ENCODE data around the gene HS6ST1. TPM values are rescaled to one million over a fixed set of nuclear protein-coding genes. Genes with fewer than 3 reads are reported as not detected.
"Not testable (repeated sequence)": the region's sequence is repeated elsewhere in the genome, so short reads cannot be mapped to it uniquely, and the experiment has no call there.

HS6ST1 gene
- total RNA-seq, 1 donor from 2014 or later, result 33.1 TPM

DNA sequence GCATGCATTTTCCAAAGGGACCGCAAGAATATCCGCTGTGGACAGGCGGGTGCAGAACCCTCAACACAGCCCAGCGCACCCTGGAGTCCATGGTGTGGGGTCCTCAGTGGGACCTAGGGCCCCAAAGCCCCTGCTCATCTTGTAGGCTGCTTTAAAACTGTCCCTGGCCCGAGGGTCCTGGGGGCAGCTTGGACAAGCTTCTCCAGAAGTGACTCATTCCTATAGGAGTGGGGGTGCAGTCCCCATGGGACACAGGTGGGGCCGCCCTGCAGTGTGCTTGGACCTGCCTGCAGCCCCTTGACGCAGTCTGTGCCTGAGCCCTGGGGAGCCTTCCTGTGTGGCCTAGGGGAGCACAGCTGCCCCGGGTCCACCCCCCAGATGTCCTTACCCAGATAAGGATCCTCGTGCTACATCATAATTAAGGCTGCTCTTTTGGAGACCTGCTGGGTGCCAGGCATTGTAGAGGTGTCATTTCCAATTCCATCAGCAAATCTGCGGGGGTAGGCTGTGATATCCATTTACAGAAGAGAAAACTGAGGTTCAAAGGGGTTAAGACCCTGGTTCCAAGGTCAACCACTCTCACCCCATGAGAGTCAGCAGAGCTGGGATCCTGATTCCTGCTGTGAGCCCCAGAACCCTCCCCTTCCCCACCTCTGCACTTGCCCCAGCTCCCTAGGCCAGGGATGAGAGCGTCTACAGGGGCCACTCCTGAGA lies 1.7 kb upstream of the HS6ST1 start:
- Mint-ChIP-seq H3K27ac (ENCODE audit: unreplicated experiment) (no peak overlapping the region), H3K36me3 (ENCODE audit: low read depth) (no peaks in the 10 kb centered on the region), H3K9me3 (ENCODE audit: low read depth) (no peaks in the 10 kb centered on the region), H3K4me3 (ENCODE audit: unreplicated experiment) (no peak overlapping the region), H3K27me3 (ENCODE audit: low read depth) (no peaks in the 10 kb centered on the region), H3K4me1 (ENCODE audit: low read depth) (peaks cover 28% of the 10 kb centered on the region)
- DNase-seq (ENCODE audit: low spot score), result peak; percentile 92
- TF ChIP-seq, protein P1, sequence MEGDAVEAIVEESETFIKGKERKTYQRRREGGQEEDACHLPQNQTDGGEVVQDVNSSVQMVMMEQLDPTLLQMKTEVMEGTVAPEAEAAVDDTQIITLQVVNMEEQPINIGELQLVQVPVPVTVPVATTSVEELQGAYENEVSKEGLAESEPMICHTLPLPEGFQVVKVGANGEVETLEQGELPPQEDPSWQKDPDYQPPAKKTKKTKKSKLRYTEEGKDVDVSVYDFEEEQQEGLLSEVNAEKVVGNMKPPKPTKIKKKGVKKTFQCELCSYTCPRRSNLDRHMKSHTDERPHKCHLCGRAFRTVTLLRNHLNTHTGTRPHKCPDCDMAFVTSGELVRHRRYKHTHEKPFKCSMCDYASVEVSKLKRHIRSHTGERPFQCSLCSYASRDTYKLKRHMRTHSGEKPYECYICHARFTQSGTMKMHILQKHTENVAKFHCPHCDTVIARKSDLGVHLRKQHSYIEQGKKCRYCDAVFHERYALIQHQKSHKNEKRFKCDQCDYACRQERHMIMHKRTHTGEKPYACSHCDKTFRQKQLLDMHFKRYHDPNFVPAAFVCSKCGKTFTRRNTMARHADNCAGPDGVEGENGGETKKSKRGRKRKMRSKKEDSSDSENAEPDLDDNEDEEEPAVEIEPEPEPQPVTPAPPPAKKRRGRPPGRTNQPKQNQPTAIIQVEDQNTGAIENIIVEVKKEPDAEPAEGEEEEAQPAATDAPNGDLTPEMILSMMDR (IDR thresholded peaks at IDR 0.05), result no peak

DNA sequence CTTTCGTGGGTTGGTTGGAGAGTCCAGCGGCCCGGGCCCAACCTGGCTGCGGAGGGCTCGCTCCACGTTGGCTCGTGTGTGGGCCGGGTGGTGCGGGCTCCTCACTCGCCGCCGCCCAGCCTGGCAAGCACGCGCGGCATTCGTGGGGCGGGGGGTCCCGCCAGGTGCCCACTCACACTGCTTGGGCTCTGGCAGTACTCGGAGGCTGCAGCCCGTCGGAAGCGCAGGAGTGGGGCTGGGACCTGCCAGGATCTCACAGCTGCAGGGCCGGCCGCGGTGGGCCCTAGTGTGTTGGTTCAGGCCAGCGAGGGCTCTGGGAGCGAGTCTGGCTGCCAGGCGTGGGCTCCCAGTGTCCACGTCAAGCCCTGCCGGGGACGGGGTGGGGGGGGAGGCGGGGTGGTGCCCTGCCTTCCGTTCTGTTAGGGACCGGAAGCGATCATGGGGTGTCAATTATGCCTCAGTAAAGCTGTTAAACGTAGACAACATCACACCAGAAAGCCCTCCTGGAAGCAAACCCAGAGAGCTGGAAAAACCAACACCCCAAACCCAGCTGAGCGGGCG lies 1.0 kb upstream of the HS6ST1 start:
- TF ChIP-seq, protein P1 (IDR thresholded peaks at IDR 0.05), result no peak
- H3K4me1 Mint-ChIP-seq (ENCODE audit: low read depth), result peaks cover 34% of the 10 kb centered on the region
- peak overlapping the region; percentile 49 for H3K4me3 Mint-ChIP-seq (ENCODE audit: unreplicated experiment)
- peak; percentile 82 for DNase-seq (ENCODE audit: low spot score)
- no peak overlapping the region for H3K27ac Mint-ChIP-seq (ENCODE audit: unreplicated experiment)
- no peaks in the 10 kb centered on the region for H3K36me3 Mint-ChIP-seq (ENCODE audit: low read depth)
- no peaks in the 10 kb centered on the region for H3K27me3 Mint-ChIP-seq (ENCODE audit: low read depth)
- H3K9me3 Mint-ChIP-seq (ENCODE audit: low read depth), result no peaks in the 10 kb centered on the region

DNA sequence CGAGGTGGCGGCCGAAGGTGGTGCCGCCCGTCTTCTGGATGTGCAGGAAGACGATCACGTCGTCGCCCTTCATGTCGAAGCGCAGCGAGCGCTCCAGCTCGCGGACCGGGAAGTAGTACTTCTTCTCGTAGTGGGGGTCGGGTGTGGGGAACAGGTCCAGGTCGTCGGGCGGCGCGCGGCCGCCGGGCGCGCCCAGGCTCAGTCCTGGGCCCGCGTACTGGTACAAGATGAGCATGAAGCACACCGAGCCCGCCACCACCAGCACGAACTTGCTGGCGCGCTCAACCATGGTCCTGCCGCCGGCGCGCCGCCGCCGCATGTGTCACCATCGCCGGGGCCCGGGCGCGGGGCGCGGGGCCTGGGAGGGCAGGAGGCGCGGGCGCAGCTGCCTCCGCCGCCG lies 423 bp downstream of the HS6ST1 start:
- not testable (repeated sequence) for H3K27ac Mint-ChIP-seq (ENCODE audit: unreplicated experiment); H3K27me3 Mint-ChIP-seq (ENCODE audit: low read depth); H3K36me3 Mint-ChIP-seq (ENCODE audit: low read depth); H3K9me3 Mint-ChIP-seq (ENCODE audit: low read depth)
- Mint-ChIP-seq H3K4me3 (ENCODE audit: unreplicated experiment) (peak overlapping the region; percentile 38), H3K4me1 (ENCODE audit: low read depth) (peaks cover 45% of the 10 kb centered on the region)
- peak; percentile 70 for DNase-seq (ENCODE audit: low spot score)

DNA sequence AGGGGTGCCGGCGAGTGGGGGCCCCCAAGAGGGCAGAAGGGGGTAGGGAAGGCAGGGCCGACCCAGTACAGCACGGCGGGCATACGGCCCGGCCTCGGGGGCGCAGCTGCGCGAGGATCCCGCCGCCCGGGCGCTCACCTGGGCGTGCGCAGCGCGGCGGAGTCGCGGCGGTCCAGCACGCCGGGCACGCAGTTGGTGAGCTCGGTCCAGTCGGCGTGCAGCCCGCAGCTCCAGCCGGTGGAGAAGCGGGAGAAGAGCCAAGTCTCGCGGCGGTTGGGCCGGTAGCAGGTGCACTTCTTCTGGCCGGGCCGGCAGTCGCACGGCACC lies 806 bp downstream of the HS6ST1 start:
- H3K27me3 Mint-ChIP-seq (ENCODE audit: low read depth); DNase-seq (ENCODE audit: low spot score); H3K9me3 Mint-ChIP-seq (ENCODE audit: low read depth); H3K36me3 Mint-ChIP-seq (ENCODE audit: low read depth); H3K27ac Mint-ChIP-seq (ENCODE audit: unreplicated experiment): not testable (repeated sequence)
- H3K4me3 Mint-ChIP-seq (ENCODE audit: unreplicated experiment), result peak overlapping the region; percentile 83
- TF ChIP-seq, protein P1 (IDR thresholded peaks at IDR 0.05), result peak; percentile 17
- H3K4me1 Mint-ChIP-seq (ENCODE audit: low read depth), result peaks cover 49% of the 10 kb centered on the region

DNA sequence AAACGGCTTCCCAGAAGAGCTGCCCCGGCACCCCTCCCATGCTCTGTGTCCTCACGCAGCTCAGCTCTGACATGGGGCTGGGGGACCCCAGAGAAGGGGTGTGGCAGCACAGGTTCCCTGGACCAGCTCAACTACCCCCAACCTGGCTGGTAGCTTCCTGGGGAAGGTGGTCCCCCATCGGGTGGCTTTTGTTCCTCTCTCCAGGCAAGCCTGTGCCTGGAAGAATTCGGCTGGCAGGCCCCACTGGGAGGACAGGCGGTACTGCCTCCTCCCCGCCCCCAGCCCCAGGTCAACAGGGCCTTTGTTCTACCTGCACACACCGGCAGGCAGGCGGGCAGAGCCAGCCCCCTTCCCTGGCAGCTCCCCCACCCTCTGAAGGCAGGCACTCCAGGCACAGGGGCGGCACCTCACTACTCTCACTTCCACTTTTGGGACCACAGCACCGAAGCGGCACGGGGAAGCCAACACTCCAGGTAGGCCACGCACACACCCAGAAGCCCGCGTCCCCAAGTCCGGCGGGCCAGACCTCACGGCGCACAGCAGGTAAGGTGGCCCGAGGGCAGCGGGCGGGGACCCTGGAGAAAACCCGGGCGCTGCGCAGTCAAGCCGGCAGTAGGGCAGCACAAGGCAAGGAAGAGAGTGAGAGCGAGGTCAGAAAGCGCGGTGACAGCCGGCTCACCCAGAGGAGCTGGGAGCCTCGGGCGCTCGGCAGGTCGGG lies 1.3 kb downstream of the HS6ST1 start:
- Mint-ChIP-seq H3K4me1 (ENCODE audit: low read depth) (peaks cover 50% of the 10 kb centered on the region), H3K36me3 (ENCODE audit: low read depth) (no peaks in the 10 kb centered on the region), H3K27ac (ENCODE audit: unreplicated experiment) (no peak overlapping the region), H3K4me3 (ENCODE audit: unreplicated experiment) (peak overlapping the region; percentile 83), H3K27me3 (ENCODE audit: low read depth) (no peaks in the 10 kb centered on the region), H3K9me3 (ENCODE audit: low read depth) (no peaks in the 10 kb centered on the region)
- DNase-seq (ENCODE audit: low spot score), result peak; percentile 92
- TF ChIP-seq, protein P1 (IDR thresholded peaks at IDR 0.05), result no peak
